Amygdala (tissue), 56 donors: Measurements from ENCODE around the gene ANXA2R.
"Not testable (repeated sequence)": the region's sequence is repeated elsewhere in the genome, so short reads cannot be mapped to it uniquely, and the experiment has no call there.

Source experiments
- DNase-seq, 56 donors: peaks; one replicate each; lab custom pipeline; 2025; lab: John Stamatoyannopoulos, UW

Gene ANXA2R

GRCh38 chr5:43040287-43041098, at the start of gene ANXA2R:
Gene ANXA2R (minus strand): TSS chr5:43040319. CDS start chr5:43040046, 273 bp downstream.
- peak in 45 of 56 donors; percentile 5 to 85 (median 46) for DNase-seq

DNA sequence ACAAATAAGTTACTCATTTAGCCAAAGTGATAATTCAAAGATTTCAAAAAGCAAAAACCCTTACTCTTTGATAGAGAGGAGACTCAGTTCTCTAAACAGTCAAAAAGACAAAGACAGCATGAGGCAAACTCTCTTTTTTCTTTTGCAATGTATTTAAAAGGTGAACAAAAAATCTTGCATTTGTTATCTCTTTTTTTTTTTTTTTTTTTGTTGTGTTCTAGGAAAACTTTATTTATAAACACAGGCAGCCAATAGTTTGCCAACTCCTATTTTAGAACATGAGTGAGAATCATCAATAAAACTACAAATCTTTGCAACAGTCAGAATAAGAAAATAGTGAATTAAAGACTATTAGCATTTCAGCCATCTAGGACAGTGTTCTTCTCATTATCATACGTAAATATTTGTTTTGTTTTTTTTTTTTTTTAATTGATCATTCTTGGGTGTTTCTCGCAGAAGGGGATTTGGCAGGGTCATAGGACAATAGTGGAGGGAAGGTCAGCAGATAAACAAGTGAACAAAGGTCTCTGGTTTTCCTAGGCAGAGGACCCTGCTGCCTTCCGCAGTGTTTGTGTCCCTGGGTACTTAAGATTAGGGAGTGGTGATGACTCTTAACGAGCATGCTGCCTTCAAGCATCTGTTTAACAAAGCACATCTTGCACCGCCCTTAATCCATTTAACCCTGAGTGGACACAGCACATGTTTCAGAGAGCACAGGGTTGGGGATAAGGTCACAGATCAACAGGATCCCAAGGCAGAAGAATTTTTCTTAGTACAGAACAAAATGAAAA, 46.2 kb upstream of the ANXA2R start:
- not testable (repeated sequence) for DNase-seq

GRCh38 chr5:43085453-43085852, 45.3 kb upstream of the ANXA2R start:
- no peak for DNase-seq

GRCh38 chr5:43084468-43084867, 44.3 kb upstream of the ANXA2R start:
- DNase-seq, result not testable (repeated sequence)

DNA sequence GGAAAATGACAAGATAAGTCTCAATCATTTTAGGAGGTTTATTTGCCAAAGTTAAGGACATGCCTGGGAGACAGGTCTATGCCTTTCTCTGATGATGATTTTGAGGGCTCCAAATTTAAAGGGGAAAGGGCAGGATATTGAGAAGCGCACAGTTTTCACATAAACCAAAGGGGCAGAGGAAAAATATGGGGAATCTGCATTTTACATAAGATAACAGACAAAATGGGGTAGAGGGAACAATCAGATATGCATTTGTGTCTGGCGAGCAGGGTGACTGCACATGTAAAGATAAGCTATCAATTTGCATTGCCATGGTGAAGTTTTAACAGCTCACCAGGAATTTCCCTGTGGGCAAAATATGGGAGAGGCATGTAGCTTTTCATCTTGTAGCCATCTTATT, 41.2 kb upstream of the ANXA2R start:
- not testable (repeated sequence) for DNase-seq

DNA sequence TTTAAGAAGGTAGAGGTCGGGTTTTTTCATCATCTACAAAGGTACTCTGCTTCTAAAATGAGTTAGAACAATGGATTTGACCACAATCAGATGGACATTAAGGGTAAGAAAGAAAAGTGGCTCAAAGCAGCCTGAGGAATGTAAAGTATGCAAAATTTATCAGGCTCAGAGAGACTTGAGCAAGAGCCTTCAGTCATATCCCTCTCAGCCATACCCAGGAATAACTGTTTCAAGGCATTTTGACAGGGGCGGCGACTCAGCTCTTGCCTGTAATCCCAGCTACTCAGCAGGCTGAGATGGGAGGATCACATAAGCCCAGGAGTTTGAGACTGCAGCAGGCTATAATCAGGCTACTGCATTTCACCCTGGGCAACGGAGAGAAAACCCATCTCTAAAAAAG, 38.8 kb upstream of the ANXA2R start:
- DNase-seq, result no peak

DNA sequence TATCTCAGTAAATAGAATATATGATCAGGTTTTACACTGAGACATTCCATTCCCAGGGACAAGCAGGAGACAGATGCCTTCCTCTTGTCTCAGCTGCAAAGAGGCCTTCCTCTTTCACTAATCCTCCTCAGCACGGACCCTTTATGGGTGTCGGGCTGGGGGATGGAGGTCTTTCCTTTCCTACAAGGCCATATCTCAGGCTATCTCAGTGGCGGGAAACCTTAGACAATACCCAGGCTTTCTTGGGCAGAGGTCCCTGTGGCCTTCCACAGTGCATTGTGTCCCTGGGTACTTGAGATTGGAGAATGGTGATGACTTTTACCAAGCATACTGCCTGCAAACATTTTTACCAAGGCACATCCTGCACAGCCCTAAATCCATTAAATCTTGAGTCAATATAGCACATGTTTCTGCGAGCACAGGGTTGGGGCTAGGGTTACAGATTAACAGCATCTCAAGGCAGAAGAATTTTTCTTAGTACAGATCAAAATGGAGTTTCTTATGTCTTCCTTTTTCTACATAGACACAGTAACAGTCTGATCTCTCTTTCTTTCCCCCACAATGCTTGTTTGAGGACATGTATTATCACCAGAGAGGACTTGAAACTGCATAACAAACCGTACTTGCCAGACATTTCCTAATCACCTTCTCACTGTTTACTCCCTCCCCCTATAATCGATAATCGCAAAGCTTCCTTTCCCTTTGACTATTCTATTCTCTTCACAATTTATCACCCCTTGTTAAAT, 37.5 kb upstream of the ANXA2R start:
- not testable (repeated sequence) for DNase-seq

- DNase-seq, result no peak
Measured at GRCh38 chr5:43075319-43076293, 35.5 kb upstream of the ANXA2R start.

DNA sequence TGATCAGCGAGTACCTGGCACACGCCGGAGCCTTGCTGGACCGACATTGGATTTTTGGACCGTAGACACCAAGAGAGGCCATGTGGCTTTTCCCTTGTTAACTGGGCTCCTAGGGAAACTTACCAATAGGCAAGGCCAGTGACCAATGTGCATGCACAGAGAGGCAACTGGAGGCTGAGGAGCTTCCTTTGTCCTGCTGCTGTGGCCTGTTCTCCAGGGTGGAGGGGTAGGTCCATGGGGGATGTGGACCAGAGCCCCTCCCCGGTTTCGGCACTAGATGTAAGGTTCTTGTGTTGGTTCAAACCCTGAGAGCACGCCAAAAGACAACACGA, 34.8 kb upstream of the ANXA2R start:
- DNase-seq, result no peak

- DNase-seq, result no peak
Measured at GRCh38 chr5:43073597-43074546, 33.8 kb upstream of the ANXA2R start.

DNA sequence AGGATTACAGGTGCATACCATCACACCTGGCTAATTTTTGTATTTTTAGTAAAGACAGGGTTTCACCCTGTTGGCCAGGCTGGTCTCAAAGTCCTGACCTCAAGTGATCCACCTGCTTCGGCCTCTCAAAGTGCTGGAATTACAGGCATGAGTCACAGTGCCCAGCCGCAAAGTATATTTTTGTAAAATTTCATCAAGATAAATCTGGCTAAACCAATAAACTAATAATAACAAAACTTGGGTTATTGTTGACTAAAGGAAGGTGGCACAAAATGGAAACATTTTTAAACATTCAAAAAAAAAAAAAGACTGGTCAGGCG, 29.2 kb upstream of the ANXA2R start:
- DNase-seq, result not testable (repeated sequence)

GRCh38 chr5:43068037-43068436, 27.9 kb upstream of the ANXA2R start:
- no peak for DNase-seq

- DNase-seq, result peak; percentile 54 to 94 (median 81)
Measured at GRCh38 chr5:43066799-43067741, 27.0 kb upstream of the ANXA2R start.

DNA sequence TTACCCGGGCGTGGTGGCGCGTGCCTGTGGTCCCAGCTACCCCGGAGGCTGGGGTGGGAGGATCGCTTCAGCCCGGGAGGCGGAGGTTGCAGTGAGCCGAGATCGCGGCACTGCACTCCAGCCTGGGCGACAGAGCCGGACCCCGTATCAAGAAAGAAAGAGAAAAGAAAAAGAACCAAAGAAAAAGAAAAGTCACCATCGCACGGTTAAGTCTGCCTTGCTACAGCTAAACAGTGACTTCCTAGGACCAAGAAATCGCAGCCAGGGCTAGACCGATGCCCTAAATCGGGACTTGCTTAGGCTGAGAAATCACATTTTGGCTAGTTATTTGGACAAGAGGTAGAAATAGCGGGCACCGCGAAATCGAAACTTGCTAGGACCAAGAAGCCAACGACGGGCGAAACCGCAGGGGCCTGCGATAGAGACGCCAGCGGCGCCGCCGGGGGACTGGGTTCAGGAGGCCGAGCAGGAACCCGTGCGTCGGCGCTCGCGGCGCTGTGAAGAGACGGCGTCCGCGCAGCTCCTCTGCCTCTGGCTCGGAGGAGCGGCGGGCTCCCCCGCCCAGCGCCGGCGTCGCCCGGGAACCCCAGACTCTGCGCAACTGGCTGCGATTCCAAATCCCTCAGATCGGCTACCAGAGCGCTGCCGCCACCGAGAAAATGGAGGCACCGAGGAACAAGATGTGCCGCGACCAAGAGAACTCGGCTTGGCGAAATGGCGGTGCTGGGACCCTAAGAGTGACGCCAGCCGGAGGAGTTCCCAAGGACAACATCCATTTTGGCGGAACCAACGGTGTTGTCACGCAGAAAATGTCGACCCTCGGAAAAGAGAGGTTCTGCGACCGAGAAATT, 26.1 kb upstream of the ANXA2R start:
- DNase-seq, result peak in 52 of 56 donors; percentile 19 to 91 (median 73)

GRCh38 chr5:43065387-43065947, 25.3 kb upstream of the ANXA2R start:
- DNase-seq, result peak in 1 of 56 donors; percentile 16

- DNase-seq, result peak in 5 of 56 donors; percentile 5 to 31 (median 11)
Measured at GRCh38 chr5:43063721-43064171, 23.6 kb upstream of the ANXA2R start.
